C4-2B (cell line): ENCODE measurements around the gene ANK3.

Source experiments
- H3K27ac ChIP-seq: fragments of 450-650 bp; 2 replicates; pipeline ENCODE4 v1.5.1; 2017
- CTCF ChIP-seq: fragments of 450-650 bp; conservative IDR thresholded peaks from 2 replicates; pipeline ENCODE4 v1.5.1; 2017; ENCODE audit warnings: mild to moderate bottlenecking
- ZFX ChIP-seq: fragments of 450-650 bp; IDR thresholded peaks from 2 replicates; pipeline ENCODE4 v1.6.1; 2017

The ANK3 gene

GRCh38 chr10:60110739-60111138 lies 278.9 kb downstream of the ANK3 start:
- no peak overlapping the region for H3K27ac ChIP-seq
- no peak for TF ChIP-seq ZFX
- TF ChIP-seq CTCF, result no peak

- no peak for TF ChIP-seq CTCF
- no peak for TF ChIP-seq ZFX
- H3K27ac ChIP-seq, result no peak overlapping the region
These were observed 282.2 kb downstream of the ANK3 start for GRCh38 chr10:60107308-60107976.

- TF ChIP-seq CTCF (no peak), ZFX (no peak)
- no peak overlapping the region for H3K27ac ChIP-seq
These were observed 284.4 kb downstream of the ANK3 start for GRCh38 chr10:60105295-60105695.

GRCh38 chr10:60101821-60102220 lies 287.9 kb downstream of the ANK3 start:
- no peak; the same call in 1 of the 2 replicates for TF ChIP-seq CTCF
- no peak for TF ChIP-seq ZFX

GRCh38 chr10:60099998-60100747 lies 289.5 kb downstream of the ANK3 start:
- TF ChIP-seq ZFX (no peak), CTCF (peak; percentile 82)
- no peak overlapping the region for H3K27ac ChIP-seq

More at GRCh38 chr10:60101821-60102220, 287.9 kb downstream of the ANK3 start:
- no peak overlapping the region for H3K27ac ChIP-seq

- TF ChIP-seq CTCF (peak; percentile 37), ZFX (no peak)
- no peak overlapping the region for H3K27ac ChIP-seq
These were observed 290.7 kb downstream of the ANK3 start for GRCh38 chr10:60098677-60099601.
